ENCODE results near the gene INSRR. TPM values are rescaled to one million over a fixed set of nuclear protein-coding genes. Genes with fewer than 3 reads are reported as not detected.

Gene INSRR
- total RNA-seq, 4 donors from 2014 or later = not detected

GRCh38 chr1:156889802-156890580 lies 31.1 kb upstream of the INSRR start:
- intact Hi-C loops (cut with DNase I) = loop anchor here (10.0 kb wide), 1 partner anchor 205 kb away; no protein-coding TSS in a partner anchor
- Histone ChIP-seq H3K9me3 (no peaks in the 10 kb centered on the region), H3K36me3 (no peaks in the 10 kb centered on the region), H3K27ac (replicated peaks in 1 of 4) (no peak overlapping the region), H3K4me1 (peaks cover 12 to 31% (median 27%) of the 10 kb centered on the region in 4 donors), H3K4me3 (no peak overlapping the region), H3K27me3 (peaks cover 0 to 65% (median 19%) of the 10 kb centered on the region in 4 donors)
- TF ChIP-seq POLR2AphosphoS5 (IDR thresholded peaks at IDR 0.05) (peak in 1 of 2 donors; percentile 38), CTCF (IDR thresholded peaks at IDR 0.05) (peak; percentile 74 to 79 (median 77)), EP300 (IDR thresholded peaks at IDR 0.05) (no peak), POLR2A (IDR thresholded peaks at IDR 0.05; ENCODE audit: low read depth) (no peak)
- peak; percentile 96 for DNase-seq (ENCODE audit: extremely low spot score)
- WGBS = 48% methylated on average over 8 of the region's 8 CpGs

DNA sequence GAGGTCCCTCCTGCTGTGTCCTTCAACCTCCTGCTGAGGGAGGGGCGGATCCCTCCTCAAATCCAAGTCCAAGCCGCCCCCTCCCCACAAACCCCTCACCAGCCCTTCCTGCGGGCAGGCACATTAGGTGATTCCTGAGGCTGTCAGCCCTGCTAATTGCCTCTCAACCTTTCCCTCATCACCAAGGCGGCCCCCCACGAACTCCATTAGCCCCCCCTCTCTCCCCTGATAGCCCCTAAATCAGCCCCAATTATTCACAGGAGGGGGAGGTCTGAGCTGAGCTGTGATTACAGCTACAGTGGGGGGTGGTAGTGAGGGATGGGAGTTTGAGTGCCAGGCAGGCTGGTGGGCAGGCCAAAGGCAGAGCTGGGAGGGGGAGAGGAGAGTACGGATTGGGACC lies 28.8 kb upstream of the INSRR start:
- peaks cover 4 to 17% (median 12%) of the 10 kb centered on the region in 4 donors for H3K4me1 ChIP-seq
- H3K27me3 ChIP-seq = peaks cover 0 to 63% (median 3%) of the 10 kb centered on the region in 4 donors
- no peaks in the 10 kb centered on the region for H3K36me3 ChIP-seq
- intact Hi-C loops (cut with DNase I) = loop anchor here (10.0 kb wide), 1 partner anchor 203 kb away; no protein-coding TSS in a partner anchor
- TF ChIP-seq POLR2A (IDR thresholded peaks at IDR 0.05; ENCODE audit: low read depth) (no peak), POLR2AphosphoS5 (IDR thresholded peaks at IDR 0.05) (no peak), CTCF (IDR thresholded peaks at IDR 0.05) (no peak)
- WGBS = 59% methylated on average over 6 of the region's 6 CpGs
- no peaks in the 10 kb centered on the region for H3K9me3 ChIP-seq
- no peak for DNase-seq (ENCODE audit: extremely low spot score)
- H3K4me3 ChIP-seq = no peak overlapping the region
- H3K27ac ChIP-seq (replicated peaks in 1 of 4) = no peak overlapping the region

- no peak overlapping the region for H3K4me3 ChIP-seq
- WGBS = 57% methylated on average over 1 of the region's 3 CpGs
- DNase-seq (ENCODE audit: extremely low spot score) = no peak
Measured at GRCh38 chr1:156887317-156887716, 28.4 kb upstream of the INSRR start.

DNA sequence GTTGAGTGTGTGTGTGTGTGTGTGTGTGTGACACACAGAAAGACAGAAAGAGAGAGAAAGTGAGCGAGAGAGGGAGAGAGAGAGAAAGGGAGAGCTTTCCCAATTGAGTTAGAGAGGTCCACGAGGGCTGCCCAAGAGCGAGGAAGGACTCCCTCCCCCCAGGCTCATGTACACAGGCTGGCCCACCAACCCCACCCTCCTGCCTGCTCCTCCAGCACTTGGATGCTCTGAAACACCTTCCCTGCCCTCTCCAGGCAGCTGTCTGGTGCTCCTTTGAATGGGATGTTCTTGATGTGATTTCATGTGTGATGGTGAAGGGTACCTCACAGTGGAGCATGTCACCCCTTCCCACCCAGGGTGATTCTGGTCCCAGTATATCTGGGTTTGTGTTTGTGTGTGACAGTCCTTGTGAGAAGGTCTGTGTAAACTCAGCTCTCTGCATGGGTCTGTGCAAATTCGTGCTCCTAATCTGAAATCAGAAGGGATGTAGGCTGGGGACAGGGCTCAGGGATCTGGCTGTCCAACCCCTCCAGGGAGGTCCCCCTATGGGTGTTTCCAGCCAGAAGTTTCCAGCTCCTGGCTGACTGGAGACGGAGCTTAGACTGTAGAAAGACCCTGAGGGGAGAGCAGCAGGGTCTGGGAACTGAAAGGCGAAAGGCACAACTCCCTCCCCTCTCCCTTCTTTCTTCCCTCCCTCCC lies 27.8 kb upstream of the INSRR start:
- WGBS = 60% methylated on average over 5 of the region's 6 CpGs

More at GRCh38 chr1:156887317-156887716, 28.4 kb upstream of the INSRR start:
- intact Hi-C loops (cut with DNase I) = loop anchor here (10.0 kb wide), 1 partner anchor 203 kb away; no protein-coding TSS in a partner anchor
- Histone ChIP-seq H3K36me3 (no peaks in the 10 kb centered on the region), H3K27ac (replicated peaks in 1 of 4) (no peak overlapping the region), H3K27me3 (peaks cover 0 to 63% (median 2%) of the 10 kb centered on the region in 4 donors), H3K4me1 (peaks cover under 1 to 13% (median 8%) of the 10 kb centered on the region in 4 donors), H3K9me3 (no peaks in the 10 kb centered on the region)
- TF ChIP-seq CTCF (IDR thresholded peaks at IDR 0.05) = no peak
- no peak for TF ChIP-seq EP300 (IDR thresholded peaks at IDR 0.05)
- no peak for TF ChIP-seq POLR2A (IDR thresholded peaks at IDR 0.05; ENCODE audit: low read depth)
- TF ChIP-seq POLR2AphosphoS5 (IDR thresholded peaks at IDR 0.05) = no peak

More for the DNA sequence above, 27.8 kb upstream of the INSRR start:
- Histone ChIP-seq H3K9me3 (no peaks in the 10 kb centered on the region), H3K4me3 (no peak overlapping the region), H3K36me3 (no peaks in the 10 kb centered on the region), H3K4me1 (peaks cover 0 to 7% (median 3%) of the 10 kb centered on the region in 4 donors), H3K27ac (replicated peaks in 1 of 4) (no peak overlapping the region), H3K27me3 (peaks cover 0 to 63% (median 0%) of the 10 kb centered on the region in 4 donors)
- intact Hi-C loops (cut with DNase I) = loop anchor here (10.0 kb wide), 1 partner anchor 202 kb away; no protein-coding TSS in a partner anchor
- no peak for DNase-seq (ENCODE audit: extremely low spot score)
- TF ChIP-seq CTCF (IDR thresholded peaks at IDR 0.05) (no peak), POLR2A (IDR thresholded peaks at IDR 0.05; ENCODE audit: low read depth) (no peak), POLR2AphosphoS5 (IDR thresholded peaks at IDR 0.05) (no peak), EP300 (IDR thresholded peaks at IDR 0.05) (no peak)

Data from esophagus muscularis mucosa (tissue), 4 donors.